ENCODE results near the gene SYT9. TPM values are rescaled to one million over a fixed set of nuclear protein-coding genes. Genes with fewer than 3 reads are reported as not detected.
A peak's percentile ranks its signal among the peaks of the same experiment; 100 is the strongest.

SYT9 gene
- total RNA-seq, 8 experiments from 2014 or later, result 0.09 to 23.0 (median 5.2) TPM

DNA sequence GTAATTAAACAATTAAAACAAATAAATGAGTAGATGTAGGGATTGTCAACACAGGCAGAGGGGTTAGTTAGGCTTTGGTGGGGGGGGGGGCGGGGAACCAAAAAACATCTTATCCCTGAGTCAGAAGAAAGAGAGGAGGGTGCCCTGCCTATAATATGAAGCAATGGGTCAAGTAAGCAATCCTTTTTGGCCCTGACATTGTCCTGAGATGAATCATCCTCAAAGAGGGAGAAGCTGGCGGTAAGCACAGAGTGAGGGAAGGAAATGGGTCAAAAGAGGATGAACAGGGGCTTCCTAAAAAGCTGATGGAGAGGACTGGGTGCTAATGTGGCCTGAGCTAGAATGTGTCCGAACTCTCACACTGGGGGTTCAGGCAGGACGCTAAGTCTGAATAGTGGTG lies 238.3 kb downstream of the SYT9 start:
- in situ Hi-C loops (cut with MboI; ENCODE audit: low pct_unique_long_range_greater_than_20kb in 2 of 9, low sequenced_read_pairs in 9 of 9, unreplicated experiment in 9 of 9), result no loop called here
- peaks cover 0 to 6% of the 10 kb centered on the region in 2 donors for H3K4me1 ChIP-seq (replicated peaks in 1 of 2)
- no peak overlapping the region for H3K27ac ChIP-seq
- no peak overlapping the region for H3K4me3 ChIP-seq
- 8 to 100% (median 80%) methylated on average over 1 to 2 of the region's 4 CpGs; no CpG with 5 or more reads in 7 of the 10 experiments for WGBS, 10 experiments
- ATAC-seq (replicated peaks in 6 of 8), result peak in 2 of 8 experiments; percentile 10 to 20

DNA sequence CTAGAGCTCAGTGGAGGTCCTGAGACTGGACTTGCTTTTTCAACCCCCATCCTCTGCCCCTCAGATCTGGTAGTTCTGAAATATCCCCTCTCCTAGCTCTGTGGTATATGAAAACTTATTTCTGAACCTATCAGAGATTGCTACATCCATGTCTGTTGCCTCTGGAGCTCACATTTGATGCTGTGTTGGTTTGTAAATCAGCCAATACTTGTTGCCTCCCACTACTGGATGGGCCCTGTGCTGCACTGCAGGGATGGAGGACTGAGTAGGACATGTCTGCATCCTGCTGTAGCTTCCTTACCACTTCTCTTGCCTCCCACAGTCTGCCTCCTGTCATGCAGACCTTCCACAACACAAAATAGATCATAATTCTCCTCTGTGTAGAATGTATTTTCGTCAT lies 238.8 kb downstream of the SYT9 start:
- no peak for ATAC-seq (replicated peaks in 6 of 8)
- Histone ChIP-seq H3K27ac (no peak overlapping the region), H3K4me3 (no peak overlapping the region), H3K4me1 (replicated peaks in 1 of 2) (peaks cover 0 to 6% of the 10 kb centered on the region in 2 donors)
- WGBS, 10 experiments, result 17 to 100% (median 49%) methylated on average over 1 of the region's 1 CpG; no CpG with 5 or more reads in 4 of the 10 experiments
- in situ Hi-C loops (cut with MboI; ENCODE audit: low pct_unique_long_range_greater_than_20kb in 2 of 9, low sequenced_read_pairs in 9 of 9, unreplicated experiment in 9 of 9), result no loop called here

DNA sequence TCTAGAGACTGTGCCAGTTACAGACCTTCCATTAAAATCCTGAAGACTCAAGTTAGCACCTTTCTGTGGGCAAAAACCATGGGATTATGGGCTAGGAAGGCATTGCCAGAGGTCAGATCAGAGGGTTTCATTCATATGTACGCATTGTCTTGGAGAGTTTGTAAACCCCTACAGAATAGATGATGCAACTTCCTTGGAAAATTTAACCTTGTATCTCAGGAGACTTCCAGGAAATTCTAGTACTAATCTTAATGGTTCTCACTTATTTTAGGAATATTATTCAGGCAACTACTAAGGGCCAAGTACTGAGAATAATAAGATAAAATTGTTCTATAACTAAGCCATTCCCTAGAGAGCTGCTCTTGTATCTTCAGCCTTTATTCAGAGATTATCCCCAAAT lies 240.5 kb downstream of the SYT9 start:
- no peak for ATAC-seq (replicated peaks in 6 of 8)
- WGBS, 10 experiments, result 88 to 100% (median 100%) methylated on average over 1 of the region's 1 CpG; no CpG with 5 or more reads in 7 of the 10 experiments

DNA sequence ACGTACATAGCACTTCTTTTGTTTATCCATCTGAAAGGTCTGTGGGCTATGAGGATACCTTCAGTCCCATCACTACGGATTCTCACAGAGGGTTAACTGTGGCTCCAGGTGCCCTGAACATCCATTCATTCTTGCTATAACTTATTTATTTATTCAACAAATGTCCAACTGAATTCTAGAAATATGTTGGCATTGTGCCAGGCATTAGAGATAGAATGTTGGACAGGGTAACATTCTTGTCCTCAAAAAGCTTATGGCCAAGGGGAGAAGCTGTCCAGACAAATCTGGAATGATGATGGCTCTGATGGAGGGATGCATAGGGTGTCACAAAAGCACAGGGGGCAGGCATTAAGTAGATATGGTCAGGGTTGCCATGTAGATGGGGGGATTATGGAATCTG lies 242.0 kb downstream of the SYT9 start:
- no peak overlapping the region for H3K27ac ChIP-seq
- H3K4me1 ChIP-seq (replicated peaks in 1 of 2), result peaks cover 0 to 6% of the 10 kb centered on the region in 2 donors
- no peak overlapping the region for H3K4me3 ChIP-seq
- no peak for ATAC-seq (replicated peaks in 6 of 8)
- 66 to 100% (median 88%) methylated on average over 1 to 2 of the region's 2 CpGs; no CpG with 5 or more reads in 2 of the 10 experiments for WGBS, 10 experiments
- in situ Hi-C loops (cut with MboI; ENCODE audit: low pct_unique_long_range_greater_than_20kb in 2 of 9, low sequenced_read_pairs in 9 of 9, unreplicated experiment in 9 of 9), result no loop called here

More for the DNA sequence above, 240.5 kb downstream of the SYT9 start:
- H3K4me3 ChIP-seq, result no peak overlapping the region
- peaks cover 0 to 6% of the 10 kb centered on the region in 2 donors for H3K4me1 ChIP-seq (replicated peaks in 1 of 2)
- in situ Hi-C loops (cut with MboI; ENCODE audit: low pct_unique_long_range_greater_than_20kb in 2 of 9, low sequenced_read_pairs in 9 of 9, unreplicated experiment in 9 of 9), result no loop called here
- no peak overlapping the region for H3K27ac ChIP-seq

DNA sequence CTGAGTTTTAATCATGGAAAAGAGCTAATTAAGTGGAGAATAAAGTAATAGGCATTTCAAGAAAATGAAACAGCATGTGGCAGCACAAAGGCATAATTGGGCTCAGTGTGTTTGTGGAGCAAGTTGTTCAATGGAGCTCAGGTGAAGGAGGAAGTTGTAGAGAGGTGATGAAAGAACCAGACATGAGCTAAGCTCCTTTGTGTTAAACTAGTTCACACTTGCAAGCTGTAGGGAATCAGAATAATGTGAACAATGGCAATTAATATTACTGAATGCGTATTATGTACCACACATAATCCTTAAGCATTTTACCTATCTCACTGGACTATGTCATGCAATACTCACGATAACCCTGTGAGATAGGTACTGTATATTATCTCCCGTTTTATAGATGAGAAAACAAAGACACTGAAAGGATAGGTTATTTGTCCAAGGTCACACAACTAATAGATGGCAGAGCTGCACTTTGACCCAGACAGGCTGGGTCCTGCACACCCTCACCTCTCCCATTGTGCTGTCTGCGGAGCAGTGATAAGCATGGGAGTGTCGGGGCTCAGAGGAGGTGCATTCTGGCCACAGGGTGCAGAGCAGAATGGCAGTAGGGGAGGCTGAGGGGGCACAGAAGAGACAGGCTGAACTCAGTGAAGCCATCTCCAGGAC lies 242.5 kb downstream of the SYT9 start:
- no peak for ATAC-seq (replicated peaks in 6 of 8)
- Histone ChIP-seq H3K27ac (no peak overlapping the region), H3K4me1 (replicated peaks in 1 of 2) (peaks cover 0 to 6% of the 10 kb centered on the region in 2 donors), H3K4me3 (no peak overlapping the region)
- in situ Hi-C loops (cut with MboI; ENCODE audit: low pct_unique_long_range_greater_than_20kb in 2 of 9, low sequenced_read_pairs in 9 of 9, unreplicated experiment in 9 of 9), result no loop called here
- WGBS, 10 experiments, result 42 to 100% (median 85%) methylated on average over 1 to 4 of the region's 5 CpGs; no CpG with 5 or more reads in 2 of the 10 experiments

DNA sequence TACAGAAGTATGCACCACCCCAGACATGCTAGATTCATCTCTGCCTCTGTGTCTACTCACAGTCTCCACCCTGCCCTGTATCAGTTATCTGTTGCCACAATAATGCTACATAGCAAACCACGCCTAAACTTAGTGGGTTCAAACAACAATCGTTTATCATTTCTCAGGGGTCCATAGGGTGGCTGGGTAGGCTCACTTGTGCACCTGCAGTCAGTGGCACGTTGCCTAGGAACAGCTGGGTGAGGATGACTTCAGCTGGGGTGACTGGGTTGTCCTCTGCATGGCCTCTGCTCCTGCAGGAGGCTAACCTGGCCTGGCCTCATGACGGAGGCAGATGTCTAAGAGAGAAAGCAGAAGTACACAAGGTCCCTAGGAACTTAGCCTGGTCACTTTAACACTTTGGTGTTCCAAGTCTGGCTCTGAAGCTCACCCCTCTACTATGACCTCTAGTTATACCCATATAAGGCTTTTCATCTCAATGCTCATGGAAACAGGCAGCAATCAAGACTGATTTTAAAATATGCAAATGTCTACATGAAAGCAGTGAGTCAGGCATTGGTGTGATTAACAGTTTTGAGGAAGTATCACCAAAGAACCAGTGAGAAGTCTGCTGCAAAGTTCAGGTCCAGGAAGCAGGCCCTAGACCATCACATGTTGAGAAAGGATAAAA lies 244.3 kb downstream of the SYT9 start:
- in situ Hi-C loops (cut with MboI; ENCODE audit: low pct_unique_long_range_greater_than_20kb in 2 of 9, low sequenced_read_pairs in 9 of 9, unreplicated experiment in 9 of 9), result no loop called here
- peak in 3 of 8 experiments; percentile 81 to 95 (median 89) for ATAC-seq (replicated peaks in 6 of 8)
- no peak overlapping the region for H3K27ac ChIP-seq
- H3K4me1 ChIP-seq (replicated peaks in 1 of 2), result peaks cover 0 to 3% of the 10 kb centered on the region in 2 donors
- WGBS, 10 experiments, result 68 to 90% (median 80%) methylated on average over 2 to 4 of the region's 4 CpGs; no CpG with 5 or more reads in 4 of the 10 experiments
- no peak overlapping the region for H3K4me3 ChIP-seq

DNA sequence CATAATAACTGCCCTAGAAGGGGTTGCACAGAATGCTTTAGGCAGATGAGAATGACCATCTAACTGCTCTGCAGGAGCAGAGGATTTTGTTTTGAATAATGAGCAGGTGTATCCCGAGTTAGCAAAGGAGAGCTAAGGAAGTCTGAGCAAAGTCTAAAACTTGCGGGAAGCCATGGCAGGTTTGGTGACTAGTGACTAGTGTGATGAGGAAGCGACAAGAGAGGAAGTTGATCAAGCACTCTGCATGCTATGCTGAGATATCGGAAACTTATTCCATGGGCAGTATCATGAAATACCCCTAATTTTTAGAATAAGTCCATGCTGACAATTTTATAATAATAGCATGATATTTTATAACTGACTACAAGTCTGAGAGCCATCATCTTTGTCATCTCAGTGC lies 246.5 kb downstream of the SYT9 start:
- WGBS, 10 experiments, result 66 to 100% (median 83%) methylated on average over 2 to 4 of the region's 4 CpGs; no CpG with 5 or more reads in 2 of the 10 experiments
- H3K27ac ChIP-seq, result no peak overlapping the region
- no peak for ATAC-seq (replicated peaks in 6 of 8)
- in situ Hi-C loops (cut with MboI; ENCODE audit: low pct_unique_long_range_greater_than_20kb in 2 of 9, low sequenced_read_pairs in 9 of 9, unreplicated experiment in 9 of 9), result no loop called here
- no peak overlapping the region for H3K4me3 ChIP-seq
- no peaks in the 10 kb centered on the region for H3K4me1 ChIP-seq (replicated peaks in 1 of 2)

DNA sequence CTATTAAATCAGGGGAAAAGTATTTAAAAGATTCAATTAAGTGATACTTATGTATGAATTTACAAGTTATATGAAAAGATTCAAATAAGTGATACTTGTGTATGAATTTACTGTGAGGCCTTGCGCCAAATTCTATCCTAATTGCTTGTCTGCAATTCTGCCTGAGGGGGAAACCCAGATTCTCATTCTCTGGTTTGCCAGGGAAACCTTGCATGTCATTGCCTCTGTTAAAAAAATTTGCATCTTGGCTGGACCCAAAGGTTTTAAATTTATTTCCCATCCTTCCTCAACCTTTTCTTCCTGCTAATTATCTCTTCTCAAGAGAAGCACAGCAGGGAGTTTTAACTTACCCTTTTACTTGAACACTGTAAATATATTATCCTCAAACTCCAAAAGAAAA lies 247.4 kb downstream of the SYT9 start:
- in situ Hi-C loops (cut with MboI; ENCODE audit: low pct_unique_long_range_greater_than_20kb in 2 of 9, low sequenced_read_pairs in 9 of 9, unreplicated experiment in 9 of 9), result no loop called here
- no peak overlapping the region for H3K27ac ChIP-seq
- ATAC-seq (replicated peaks in 6 of 8), result peak in 3 of 8 experiments; percentile 12 to 70 (median 17)
- WGBS, 10 experiments, result 10 to 100% (median 80%) methylated on average over 1 of the region's 1 CpG; no CpG with 5 or more reads in 1 of the 10 experiments
- H3K4me3 ChIP-seq, result no peak overlapping the region
- H3K4me1 ChIP-seq (replicated peaks in 1 of 2), result no peaks in the 10 kb centered on the region

DNA sequence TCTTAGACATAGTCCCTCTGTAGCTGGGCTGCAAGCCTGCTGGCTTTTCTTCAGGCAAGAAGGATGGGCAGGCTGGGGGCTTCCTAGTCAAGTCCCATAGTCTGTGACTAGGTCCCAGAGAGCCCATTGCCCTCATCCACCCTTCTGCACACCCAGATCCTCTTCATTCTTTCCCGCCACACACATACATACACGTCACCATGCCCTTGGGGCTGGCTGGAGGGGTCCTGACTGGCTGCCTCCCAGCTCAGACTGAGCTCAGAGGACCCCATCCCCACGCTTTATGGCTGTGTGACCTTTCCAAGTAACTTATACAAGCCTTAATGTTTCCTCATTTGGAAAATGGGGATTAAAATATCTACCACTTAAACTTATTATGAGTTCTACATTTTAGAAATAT lies 248.5 kb downstream of the SYT9 start:
- ATAC-seq (replicated peaks in 6 of 8), result no peak
- in situ Hi-C loops (cut with MboI; ENCODE audit: low pct_unique_long_range_greater_than_20kb in 2 of 9, low sequenced_read_pairs in 9 of 9, unreplicated experiment in 9 of 9), result no loop called here
- Histone ChIP-seq H3K27ac (no peak overlapping the region), H3K4me3 (no peak overlapping the region), H3K4me1 (replicated peaks in 1 of 2) (no peaks in the 10 kb centered on the region)
- WGBS, 10 experiments, result 30 to 100% (median 100%) methylated on average over 1 to 2 of the region's 3 CpGs; no CpG with 5 or more reads in 2 of the 10 experiments

DNA sequence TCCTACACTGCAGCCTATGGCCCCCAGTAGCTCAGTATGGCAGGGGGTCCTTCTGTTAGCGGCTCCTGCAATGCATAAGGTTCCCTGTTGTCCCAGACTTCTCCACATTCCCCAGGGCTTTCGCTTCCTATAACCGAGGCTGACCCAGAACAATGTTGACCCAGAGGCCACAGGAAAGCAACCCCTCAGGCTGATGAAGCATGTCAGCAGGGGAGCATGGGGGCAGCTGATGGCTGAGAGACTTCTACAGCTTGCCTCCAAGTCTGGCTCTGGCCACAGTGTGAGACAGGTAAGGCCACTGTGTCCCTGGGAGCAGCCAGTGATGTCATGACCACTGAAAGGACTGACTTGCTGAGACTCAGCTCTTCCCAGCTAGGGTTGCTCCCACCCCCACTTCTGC lies 249.5 kb downstream of the SYT9 start:
- Histone ChIP-seq H3K27ac (no peak overlapping the region), H3K4me3 (no peak overlapping the region), H3K4me1 (replicated peaks in 1 of 2) (no peaks in the 10 kb centered on the region)
- no peak for ATAC-seq (replicated peaks in 6 of 8)
- 90 to 100% methylated on average over 1 to 3 of the region's 3 CpGs; no CpG with 5 or more reads in 8 of the 10 experiments for WGBS, 10 experiments
- in situ Hi-C loops (cut with MboI; ENCODE audit: low pct_unique_long_range_greater_than_20kb in 2 of 9, low sequenced_read_pairs in 9 of 9, unreplicated experiment in 9 of 9), result no loop called here

DNA sequence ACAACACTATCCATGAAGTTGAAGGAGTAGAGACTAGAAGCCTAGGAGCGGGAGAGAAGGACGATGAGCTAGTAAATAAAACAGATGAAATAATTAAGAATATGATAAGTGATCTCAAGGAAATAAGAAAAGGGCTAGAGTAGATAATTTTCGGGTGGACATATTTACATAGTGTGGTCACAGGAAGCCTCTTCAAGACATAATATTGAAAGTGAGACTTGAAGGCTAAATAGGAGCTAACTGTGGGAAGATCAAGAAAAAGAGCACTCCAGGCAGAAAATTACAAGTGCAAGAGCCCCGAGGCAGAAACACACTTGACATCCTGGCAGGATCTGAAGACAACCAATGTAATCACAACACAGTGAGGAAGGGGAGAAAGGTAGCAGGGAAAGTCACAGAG lies 250.2 kb downstream of the SYT9 start:
- H3K4me1 ChIP-seq (replicated peaks in 1 of 2), result no peaks in the 10 kb centered on the region
- 66 to 94% (median 83%) methylated on average over 2 to 4 of the region's 4 CpGs for WGBS, 10 experiments
- in situ Hi-C loops (cut with MboI; ENCODE audit: low pct_unique_long_range_greater_than_20kb in 2 of 9, low sequenced_read_pairs in 9 of 9, unreplicated experiment in 9 of 9), result no loop called here
- no peak overlapping the region for H3K27ac ChIP-seq
- no peak overlapping the region for H3K4me3 ChIP-seq
- no peak for ATAC-seq (replicated peaks in 6 of 8)

DNA sequence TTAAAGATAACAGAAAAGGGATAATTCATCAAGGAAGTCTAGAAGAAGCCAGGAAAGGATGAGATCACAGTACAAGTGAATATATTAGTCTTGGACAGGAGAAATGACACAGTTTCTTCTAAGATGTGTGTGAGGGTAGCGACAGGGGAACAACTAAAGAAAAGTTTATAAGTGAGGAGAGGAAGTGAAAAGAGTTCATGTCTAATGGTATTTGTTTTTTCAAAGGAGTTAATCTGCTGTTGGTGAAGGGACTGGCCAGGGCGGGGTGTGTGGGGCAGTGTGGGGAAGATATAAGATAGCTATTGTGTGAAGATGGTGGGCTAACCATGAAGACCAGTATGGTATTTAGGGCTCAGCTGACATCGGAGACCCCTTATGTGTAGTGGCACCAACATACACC lies 254.5 kb downstream of the SYT9 start:
- Histone ChIP-seq H3K4me3 (no peak overlapping the region), H3K4me1 (replicated peaks in 1 of 2) (peaks cover 0 to under 1% of the 10 kb centered on the region in 2 donors), H3K27ac (no peak overlapping the region)
- 80 to 100% (median 100%) methylated on average over 1 to 2 of the region's 3 CpGs; no CpG with 5 or more reads in 5 of the 10 experiments for WGBS, 10 experiments
- no peak for ATAC-seq (replicated peaks in 6 of 8)
- in situ Hi-C loops (cut with MboI; ENCODE audit: low pct_unique_long_range_greater_than_20kb in 2 of 9, low sequenced_read_pairs in 9 of 9, unreplicated experiment in 9 of 9), result no loop called here

DNA sequence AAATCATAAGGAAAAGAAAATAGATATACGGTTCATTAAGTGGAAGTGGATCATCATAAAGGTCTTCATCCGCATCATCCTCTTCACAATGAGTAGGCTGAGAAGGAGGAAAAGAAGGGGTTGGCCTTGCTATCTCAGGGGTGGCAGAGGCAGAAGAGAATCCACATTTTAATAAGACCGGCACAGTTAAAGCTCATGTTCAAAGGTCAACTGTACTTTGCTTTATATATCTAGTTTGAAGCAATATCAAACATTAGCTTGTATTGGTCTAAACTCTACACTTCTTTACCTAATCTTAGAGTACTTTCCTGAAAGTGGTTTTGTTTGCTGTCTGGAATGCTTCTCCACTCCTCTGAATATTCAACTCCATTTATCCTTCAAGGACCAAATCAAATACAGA lies 256.4 kb downstream of the SYT9 start:
- 92 to 100% (median 95%) methylated on average over 2 to 3 of the region's 3 CpGs; no CpG with 5 or more reads in 1 of the 10 experiments for WGBS, 10 experiments
- Histone ChIP-seq H3K4me1 (replicated peaks in 1 of 2) (peaks cover 0 to 8% of the 10 kb centered on the region in 2 donors), H3K27ac (no peak overlapping the region), H3K4me3 (no peak overlapping the region)
- in situ Hi-C loops (cut with MboI; ENCODE audit: low pct_unique_long_range_greater_than_20kb in 2 of 9, low sequenced_read_pairs in 9 of 9, unreplicated experiment in 9 of 9), result no loop called here
- ATAC-seq (replicated peaks in 6 of 8), result no peak

Data from motor neuron (in vitro differentiated cells).